ENCODE measurements around the gene TRIM5.
"Not testable (repeated sequence)": the region's sequence is repeated elsewhere in the genome, so short reads cannot be mapped to it uniquely, and the experiment has no call there.

The TRIM5 gene

GRCh38 chr11:5689551-5689983 is 4.7 kb upstream of the TRIM5 start, which contains the start of gene TRIM22:
TSS of gene TRIM22 (plus strand) at chr11:5689790. CDS start at chr11:5696233, 6,443 bp downstream.
- no peak for DNase-seq (ENCODE audit: low read depth)

GRCh38 chr11:5688482-5688881 is 3.6 kb upstream of the TRIM5 start:
- DNase-seq (ENCODE audit: low read depth) = no peak

GRCh38 chr11:5686426-5686825 is 1.6 kb upstream of the TRIM5 start:
- no peak for DNase-seq (ENCODE audit: low read depth)

GRCh38 chr11:5684036-5684645 is 733 bp downstream of the TRIM5 start:
- DNase-seq (ENCODE audit: low read depth) = no peak

- DNase-seq (ENCODE audit: low read depth) = peak; percentile 18
These were observed 1.3 kb downstream of the TRIM5 start for GRCh38 chr11:5683620-5684019.

GRCh38 chr11:5682890-5683441 is 1.9 kb downstream of the TRIM5 start:
- DNase-seq (ENCODE audit: low read depth) = not testable (repeated sequence)

GRCh38 chr11:5679811-5680210 is 5.1 kb downstream of the TRIM5 start:
- DNase-seq (ENCODE audit: low read depth) = no peak

GRCh38 chr11:5674391-5674790 is 10.5 kb downstream of the TRIM5 start:
- DNase-seq (ENCODE audit: low read depth) = no peak

- no peak for DNase-seq (ENCODE audit: low read depth)
These were observed 13.0 kb downstream of the TRIM5 start for GRCh38 chr11:5671831-5672230.

GRCh38 chr11:5666402-5666793 is 18.5 kb downstream of the TRIM5 start:
- DNase-seq (ENCODE audit: low read depth) = no peak

GRCh38 chr11:5665746-5666401 is 19.0 kb downstream of the TRIM5 start:
- no peak for DNase-seq (ENCODE audit: low read depth)

GRCh38 chr11:5665051-5665570 is 19.8 kb downstream of the TRIM5 start:
- DNase-seq (ENCODE audit: low read depth) = no peak

GRCh38 chr11:5663511-5663910 is 21.4 kb downstream of the TRIM5 start:
- no peak for DNase-seq (ENCODE audit: low read depth)

- no peak for DNase-seq (ENCODE audit: low read depth)
These were observed 26.6 kb downstream of the TRIM5 start for GRCh38 chr11:5658318-5658717.

GRCh38 chr11:5656956-5657355 is 27.9 kb downstream of the TRIM5 start:
- DNase-seq (ENCODE audit: low read depth) = not testable (repeated sequence)

GRCh38 chr11:5655474-5655873 is 29.4 kb downstream of the TRIM5 start:
- DNase-seq (ENCODE audit: low read depth) = no peak

- DNase-seq (ENCODE audit: low read depth) = no peak
These were observed 38.7 kb downstream of the TRIM5 start for GRCh38 chr11:5646139-5646538.

GRCh38 chr11:5643585-5643984 is 41.3 kb downstream of the TRIM5 start:
- no peak for DNase-seq (ENCODE audit: low read depth)

GRCh38 chr11:5639953-5640352 is 44.9 kb downstream of the TRIM5 start:
- no peak for DNase-seq (ENCODE audit: low read depth)

GRCh38 chr11:5631969-5632635 is 52.8 kb downstream of the TRIM5 start:
- DNase-seq (ENCODE audit: low read depth) = no peak

GRCh38 chr11:5631417-5631816 is 53.5 kb downstream of the TRIM5 start:
- no peak for DNase-seq (ENCODE audit: low read depth)

GRCh38 chr11:5626196-5626595 is 58.7 kb downstream of the TRIM5 start:
- DNase-seq (ENCODE audit: low read depth) = no peak

- no peak for DNase-seq (ENCODE audit: low read depth)
These were observed 59.6 kb downstream of the TRIM5 start for GRCh38 chr11:5625281-5625680.
